Choroid plexus epithelial cell (primary cell): ENCODE results near the gene C1QTNF12.

ENCODE experiments used
- DNase-seq: peaks from one replicate; pipeline ENCODE4 v3.0.0-alpha.2; 2010; ENCODE audit warnings: low read depth
- H3K4me3 ChIP-seq: 2 replicates; pipeline ENCODE4 v1.5.1; 2011; ENCODE audit warnings: low read depth, mild to moderate bottlenecking, control low read depth, low read length, moderate library complexity
- CTCF ChIP-seq: conservative IDR thresholded peaks from 2 replicates; pipeline ENCODE4 v1.5.1; 2011; ENCODE audit warnings: low read depth, mild to moderate bottlenecking, control low read depth, inconsistent platforms, low read length, moderate library complexity

Gene C1QTNF12

GRCh38 chr1:1245178-1245816 is 1.2 kb downstream of the C1QTNF12 start:
- no peak overlapping the region for H3K4me3 ChIP-seq
- no peak for TF ChIP-seq CTCF
- no peak for DNase-seq

GRCh38 chr1:1244192-1244811 is 2.2 kb downstream of the C1QTNF12 start:
- TF ChIP-seq CTCF: no peak
- DNase-seq: no peak
- no peak overlapping the region for H3K4me3 ChIP-seq

- TF ChIP-seq CTCF: no peak
- DNase-seq: peak; percentile 5
- no peak overlapping the region for H3K4me3 ChIP-seq
Observed at GRCh38 chr1:1243807-1244191, 2.7 kb downstream of the C1QTNF12 start.

GRCh38 chr1:1243266-1243660 is 3.3 kb downstream of the C1QTNF12 start:
- TF ChIP-seq CTCF: no peak
- DNase-seq: no peak

GRCh38 chr1:1242461-1243265 is 3.9 kb downstream of the C1QTNF12 start:
- H3K4me3 ChIP-seq: no peak overlapping the region
- no peak for TF ChIP-seq CTCF
- DNase-seq: no peak

More at GRCh38 chr1:1243266-1243660, 3.3 kb downstream of the C1QTNF12 start:
- no peak overlapping the region for H3K4me3 ChIP-seq

- DNase-seq: no peak
- no peak for TF ChIP-seq CTCF
- no peak overlapping the region for H3K4me3 ChIP-seq
Observed at GRCh38 chr1:1241588-1242219, 4.8 kb downstream of the C1QTNF12 start.
